ENCODE measurements around the gene EFNA2. TPM values are rescaled to one million over a fixed set of nuclear protein-coding genes. Genes with fewer than 3 reads are reported as not detected.
"Not testable (repeated sequence)": the region's sequence is repeated elsewhere in the genome, so short reads cannot be mapped to it uniquely, and the experiment has no call there.

Gene EFNA2
- total RNA-seq, 4 donors from 2014 or later = 0.76 TPM; not detected in 3

GRCh38 chr19:1318678-1319471 is 33.2 kb downstream of the EFNA2 start:
- Histone ChIP-seq H3K27ac (no peak overlapping the region), H3K27me3 (peaks cover 6 to 16% of the 10 kb centered on the region in 2 donors), H3K36me3 (no peaks in the 10 kb centered on the region), H3K4me3 (no peak overlapping the region), H3K4me1 (peaks cover 0 to 6% of the 10 kb centered on the region in 2 donors), H3K9me3 (no peaks in the 10 kb centered on the region)
- TF ChIP-seq CTCF (IDR thresholded peaks at IDR 0.05) (no peak), POLR2A (IDR thresholded peaks at IDR 0.05) (no peak)
- DNase-seq = no peak
- intact Hi-C loops (cut with DNase I; ENCODE audit: low total_unique reads) = no loop called here

GRCh38 chr19:1320282-1320650 is 34.6 kb downstream of the EFNA2 start:
- H3K27me3 ChIP-seq = peaks cover 6 to 17% of the 10 kb centered on the region in 2 donors
- H3K4me1 ChIP-seq; H3K4me3 ChIP-seq; H3K9me3 ChIP-seq; H3K27ac ChIP-seq; DNase-seq; H3K36me3 ChIP-seq; intact Hi-C loops (cut with DNase I; ENCODE audit: low total_unique reads): not testable (repeated sequence)

GRCh38 chr19:1321539-1321938 is 35.9 kb downstream of the EFNA2 start:
- H3K27me3 ChIP-seq = peaks cover 6 to 12% of the 10 kb centered on the region in 2 donors

GRCh38 chr19:1322198-1322981 is 36.7 kb downstream of the EFNA2 start:
- intact Hi-C loops (cut with DNase I; ENCODE audit: low total_unique reads) = no loop called here

More at GRCh38 chr19:1321539-1321938, 35.9 kb downstream of the EFNA2 start:
- Histone ChIP-seq H3K4me1 (no peaks in the 10 kb centered on the region), H3K4me3 (no peak overlapping the region), H3K27ac (no peak overlapping the region), H3K36me3 (no peaks in the 10 kb centered on the region), H3K9me3 (no peaks in the 10 kb centered on the region)
- intact Hi-C loops (cut with DNase I; ENCODE audit: low total_unique reads) = no loop called here
- no peak for TF ChIP-seq CTCF (IDR thresholded peaks at IDR 0.05)
- no peak for DNase-seq

GRCh38 chr19:1324249-1324805 is 38.7 kb downstream of the EFNA2 start:
- Histone ChIP-seq H3K36me3 (no peaks in the 10 kb centered on the region), H3K27me3 (peaks cover 0 to 10% of the 10 kb centered on the region in 2 donors), H3K4me3 (no peak overlapping the region), H3K9me3 (no peaks in the 10 kb centered on the region), H3K4me1 (no peaks in the 10 kb centered on the region), H3K27ac (no peak overlapping the region)
- intact Hi-C loops (cut with DNase I; ENCODE audit: low total_unique reads) = no loop called here
- DNase-seq = no peak
- TF ChIP-seq CTCF (IDR thresholded peaks at IDR 0.05) (no peak), POLR2A (IDR thresholded peaks at IDR 0.05) (no peak)

More at GRCh38 chr19:1322198-1322981, 36.7 kb downstream of the EFNA2 start:
- Histone ChIP-seq H3K27ac (no peak overlapping the region), H3K27me3 (peaks cover 0 to 10% of the 10 kb centered on the region in 2 donors), H3K9me3 (no peaks in the 10 kb centered on the region), H3K4me3 (no peak overlapping the region), H3K4me1 (no peaks in the 10 kb centered on the region), H3K36me3 (no peaks in the 10 kb centered on the region)
- no peak for DNase-seq
- no peak for TF ChIP-seq POLR2A (IDR thresholded peaks at IDR 0.05)
- no peak for TF ChIP-seq CTCF (IDR thresholded peaks at IDR 0.05)

Measured in uterus (tissue), 4 donors.